Upper lobe of left lung (tissue), 6 donors: ENCODE results near the gene PRM1. TPM values are rescaled to one million over a fixed set of nuclear protein-coding genes. Genes with fewer than 3 reads are reported as not detected.
A peak's percentile ranks its signal among the peaks of the same experiment; 100 is the strongest.
"Not testable (repeated sequence)": the region's sequence is repeated elsewhere in the genome, so short reads cannot be mapped to it uniquely, and the experiment has no call there.

Experiments
- ATAC-seq, 2 donors: fragments of 200-7000 bp; cut with Tn5 transposase; one replicate each; pipeline ENCODE4 v1.9.1; 2022; ENCODE audit warnings: mild to moderate bottlenecking in 2 of 2, moderate library complexity in 2 of 2; ENCODE audit not compliant: low FRiP score in 2 of 2
- DNase-seq, 2 donors: peaks; one replicate each; pipeline ENCODE4 v3.0.0-alpha.2; 2019 to 2020
- H3K27ac ChIP-seq, 4 donors: fragments of 200-600 bp; sonication (generic); one replicate each; pipeline ENCODE4 v1.5.1; 2016 to 2019
- H3K27me3 ChIP-seq, 4 donors: fragments of 200-600 bp; sonication (generic); one replicate each; pipeline ENCODE4 v1.5.1; 2017 to 2019
- H3K36me3 ChIP-seq, 4 donors: fragments of 200-600 bp; sonication (generic); one replicate each; pipeline ENCODE4 v1.5.1; 2016 to 2019
- H3K4me1 ChIP-seq, 4 donors: fragments of 200-600 bp; sonication (generic); one replicate each; pipeline ENCODE4 v1.5.1; 2018 to 2019
- H3K4me3 ChIP-seq, 4 donors: fragments of 200-600 bp; sonication (generic); one replicate each; pipeline ENCODE4 v1.5.1; 2017 to 2019; ENCODE audit warnings: mild to moderate bottlenecking in 2 of 4, moderate library complexity in 1 of 4
- H3K9me3 ChIP-seq, 4 donors: fragments of 200-600 bp; sonication (generic); one replicate each; pipeline ENCODE4 v1.5.1; 2018 to 2019
- CTCF ChIP-seq, 6 experiments: fragments of 450-650 bp in 4 of 6; fragments of 200-600 bp in 2 of 6; sonication (generic) in 2 of 6; IDR thresholded peaks; one replicate each; pipeline ENCODE4 v1.5.1; 2016 to 2019; ENCODE audit warnings: antibody characterized with exemption in 6 of 6
- EP300 ChIP-seq, 4 donors: sonication (generic); formaldehyde crosslinking; IDR thresholded peaks; one replicate each; pipeline ENCODE4 v1.5.1; 2017; ENCODE audit warnings: antibody characterized with exemption in 4 of 4, control low read depth in 2 of 4
- POLR2A ChIP-seq, 4 donors: fragments of 450-650 bp; IDR thresholded peaks; one replicate each; pipeline ENCODE4 v1.5.1; 2016 to 2017; ENCODE audit warnings: antibody characterized with exemption in 4 of 4, mild to moderate bottlenecking in 2 of 4
- POLR2AphosphoS5 ChIP-seq, 2 donors: sonication (generic); formaldehyde crosslinking; IDR thresholded peaks; one replicate each; pipeline ENCODE4 v1.5.1; 2017; ENCODE audit warnings: antibody characterized with exemption in 2 of 2
- WGBS, 2 donors: methylation state at CpG; one replicate each; pipeline ENCODE4 v1.1.5; 2017 to 2018; 5-methylcytosine and 5-hydroxymethylcytosine counted together
- total RNA-seq, 6 donors: library from RNA; depleted of rRNA in 4 of 6; stranded (reverse); fragments of >200 nt in 4 of 6; gene quantifications; one replicate each; pipeline versions ENCODE4 v1.1.0 to v1.2.1, GENCODE V29; 2016 to 2021
- donor health status: DM: no; HTN: no; CAD: no; lungs with moderate emphysema.
- donor health status: DM: no; HTN: yes; CAD: no; lungs with severe emphysema.

The PRM1 gene
- total RNA-seq, 6 donors from 2014 or later = not detected

- peaks cover 15 to 32% (median 22%) of the 10 kb centered on the region in 4 donors for H3K4me1 ChIP-seq
- no peaks in the 10 kb centered on the region for H3K27me3 ChIP-seq
- H3K27ac ChIP-seq = no peak overlapping the region
- no peaks in the 10 kb centered on the region for H3K9me3 ChIP-seq
- 90 to 98% methylated on average over 5 of the region's 7 CpGs for WGBS, 2 donors
- no peak for ATAC-seq
- TF ChIP-seq EP300 (IDR thresholded peaks at IDR 0.05) (no peak), POLR2A (IDR thresholded peaks at IDR 0.05) (no peak), POLR2AphosphoS5 (IDR thresholded peaks at IDR 0.05) (no peak), CTCF (IDR thresholded peaks at IDR 0.05) (no peak)
- H3K4me3 ChIP-seq = no peak overlapping the region
- no peak for DNase-seq
- H3K36me3 ChIP-seq = no peaks in the 10 kb centered on the region
These were observed 19.4 kb upstream of the PRM1 start for GRCh38 chr16:11300560-11300892.

- Histone ChIP-seq H3K4me3 (no peak overlapping the region), H3K4me1 (peaks cover 15 to 32% (median 22%) of the 10 kb centered on the region in 4 donors), H3K9me3 (no peaks in the 10 kb centered on the region), H3K27ac (no peak overlapping the region), H3K36me3 (no peaks in the 10 kb centered on the region), H3K27me3 (no peaks in the 10 kb centered on the region)
- 62 to 93% methylated on average over 3 to 6 of the region's 6 CpGs for WGBS, 2 donors
- DNase-seq = no peak
- ATAC-seq = no peak
- no peak for TF ChIP-seq POLR2AphosphoS5 (IDR thresholded peaks at IDR 0.05)
- no peak for TF ChIP-seq CTCF (IDR thresholded peaks at IDR 0.05)
- TF ChIP-seq EP300 (IDR thresholded peaks at IDR 0.05) = no peak
- TF ChIP-seq POLR2A (IDR thresholded peaks at IDR 0.05) = no peak
These were observed 18.9 kb upstream of the PRM1 start for GRCh38 chr16:11299865-11300559.

- ATAC-seq, H3K27ac ChIP-seq, H3K27me3 ChIP-seq, H3K9me3 ChIP-seq, H3K4me3 ChIP-seq, DNase-seq, H3K36me3 ChIP-seq: not testable (repeated sequence)
- 77% methylated on average over 13 of the region's 13 CpGs for WGBS, 2 donors
- peaks cover 15 to 32% (median 22%) of the 10 kb centered on the region in 4 donors for H3K4me1 ChIP-seq
These were observed 17.9 kb upstream of the PRM1 start for GRCh38 chr16:11298950-11299547.

GRCh38 chr16:11298143-11298900 lies 17.2 kb upstream of the PRM1 start:
- ATAC-seq (no peak), DNase-seq (no peak)
- 81 to 92% methylated on average over 5 of the region's 5 CpGs for WGBS, 2 donors
- no peaks in the 10 kb centered on the region for H3K27me3 ChIP-seq
- no peaks in the 10 kb centered on the region for H3K36me3 ChIP-seq
- no peaks in the 10 kb centered on the region for H3K9me3 ChIP-seq
- peak overlapping the region; percentile 41 to 62 (median 60) for H3K27ac ChIP-seq
- H3K4me3 ChIP-seq = no peak overlapping the region
- H3K4me1 ChIP-seq = peaks cover 15 to 26% (median 22%) of the 10 kb centered on the region in 4 donors
- TF ChIP-seq POLR2AphosphoS5 (IDR thresholded peaks at IDR 0.05) (no peak), POLR2A (IDR thresholded peaks at IDR 0.05) (no peak), CTCF (IDR thresholded peaks at IDR 0.05) (no peak), EP300 (IDR thresholded peaks at IDR 0.05) (no peak)

GRCh38 chr16:11297492-11298142 lies 16.5 kb upstream of the PRM1 start:
- 6 to 14% methylated on average over 10 to 18 of the region's 19 CpGs for WGBS, 2 donors
- H3K27ac ChIP-seq = peak overlapping the region; percentile 41 to 62 (median 60)

More at GRCh38 chr16:11297492-11298142, 16.5 kb upstream of the PRM1 start:
- peak; percentile 81 to 91 for ATAC-seq
- Histone ChIP-seq H3K9me3 (no peaks in the 10 kb centered on the region), H3K4me1 (peaks cover 15 to 22% (median 19%) of the 10 kb centered on the region in 4 donors), H3K4me3 (peak overlapping the region in 2 of 4 donors; percentile 17 to 21), H3K27me3 (no peaks in the 10 kb centered on the region), H3K36me3 (no peaks in the 10 kb centered on the region)
- TF ChIP-seq POLR2A (IDR thresholded peaks at IDR 0.05) (peak in 1 of 4 donors; percentile 19), CTCF (IDR thresholded peaks at IDR 0.05) (peak in 3 of 6 experiments; percentile 16 to 37 (median 33)), POLR2AphosphoS5 (IDR thresholded peaks at IDR 0.05) (peak; percentile 39 to 64), EP300 (IDR thresholded peaks at IDR 0.05) (peak in 1 of 4 donors; percentile 25)
- DNase-seq = peak; percentile 87 to 94
